Uterus (tissue), 2 donors: ENCODE data around the gene SELENOV.

Experiments used
- CTCF ChIP-seq, 4 experiments: fragments of 200-600 bp in 2 of 4; fragments of 450-650 bp in 2 of 4; sonication (generic) in 2 of 4; IDR thresholded peaks; one replicate each; pipeline ENCODE4 v1.5.1; 2016 to 2019; ENCODE audit warnings: antibody characterized with exemption in 4 of 4, mild to moderate bottlenecking in 2 of 4, moderate library complexity in 1 of 4
- POLR2A ChIP-seq, 2 donors: fragments of 450-650 bp; IDR thresholded peaks; one replicate each; pipeline ENCODE4 v1.6.1; 2016; ENCODE audit warnings: antibody characterized with exemption in 2 of 2, mild to moderate bottlenecking in 1 of 2, moderate library complexity in 1 of 2

- TF ChIP-seq CTCF (IDR thresholded peaks at IDR 0.05) (peak; percentile 18 to 40 (median 34)), POLR2A (IDR thresholded peaks at IDR 0.05) (no peak)
Measured at GRCh38 chr19:39497996-39498797, 16.7 kb upstream of the SELENOV start.
